Activated T-cell treated with anti-CD3 and anti-CD28 coated beads, Interleukin-2, amount 50 U/mL, for 24 hours (primary cell): ENCODE results near the gene ELMO1.

ENCODE experiments used
- DNase-seq: peaks from one replicate; pipeline ENCODE4 v3.0.0-alpha.2; 2020
- H3K27ac Mint-ChIP-seq: 2 replicates; pipeline ENCODE4 v1.8.0; 2020; ENCODE audit warnings: mild to moderate bottlenecking, mixed read lengths
- H3K27me3 Mint-ChIP-seq: 2 replicates; pipeline ENCODE4 v1.8.0; 2020; ENCODE audit warnings: mixed read lengths
- H3K36me3 Mint-ChIP-seq: 2 replicates; pipeline ENCODE4 v1.8.0; 2020; ENCODE audit warnings: low read depth, mixed read lengths
- H3K4me1 Mint-ChIP-seq: 2 replicates; pipeline ENCODE4 v1.8.0; 2020; ENCODE audit warnings: low read depth, mixed read lengths
- H3K4me3 Mint-ChIP-seq: 2 replicates; pipeline ENCODE4 v1.8.0; 2020; ENCODE audit warnings: mild to moderate bottlenecking, moderate library complexity, mixed read lengths
- H3K9me3 Mint-ChIP-seq: 2 replicates; pipeline ENCODE4 v1.8.0; 2020; ENCODE audit warnings: mixed read lengths

ELMO1 gene

GRCh38 chr7:36887233-36887632 is 561.4 kb downstream of the ELMO1 start:
- Mint-ChIP-seq H3K4me1 (peaks cover 2% of the 10 kb centered on the region), H3K36me3 (peaks cover 97% of the 10 kb centered on the region), H3K9me3 (no peaks in the 10 kb centered on the region), H3K27me3 (no peaks in the 10 kb centered on the region), H3K27ac (no peak overlapping the region), H3K4me3 (no peak overlapping the region)
- DNase-seq, result no peak

- DNase-seq, result no peak
- no peak overlapping the region for H3K4me3 Mint-ChIP-seq
- no peak overlapping the region for H3K27ac Mint-ChIP-seq
- H3K9me3 Mint-ChIP-seq, result no peaks in the 10 kb centered on the region
- H3K27me3 Mint-ChIP-seq, result no peaks in the 10 kb centered on the region
- H3K4me1 Mint-ChIP-seq, result peaks cover 2% of the 10 kb centered on the region
- peaks cover 97% of the 10 kb centered on the region for H3K36me3 Mint-ChIP-seq
These were observed 563.8 kb downstream of the ELMO1 start for GRCh38 chr7:36884910-36885309.

DNA sequence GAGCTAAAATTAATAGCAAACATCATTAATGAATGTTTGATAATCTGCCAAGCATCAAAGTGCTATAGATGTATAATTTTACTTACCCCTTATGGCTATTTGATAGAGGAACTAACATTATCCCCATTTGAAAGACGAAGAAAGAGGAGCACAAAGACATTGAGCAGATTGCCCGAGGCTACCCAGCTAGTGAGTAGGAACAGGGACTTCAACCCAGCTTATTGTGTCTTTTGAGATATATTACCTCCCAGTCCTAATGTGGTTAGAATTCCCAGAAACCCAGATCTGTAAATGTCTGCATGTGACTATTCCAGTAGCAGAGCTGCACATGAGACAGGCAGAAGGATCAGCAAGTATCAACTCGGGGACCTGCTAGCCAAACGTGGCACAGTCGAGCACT is 564.3 kb downstream of the ELMO1 start:
- DNase-seq, result no peak
- H3K4me1 Mint-ChIP-seq, result peaks cover 2% of the 10 kb centered on the region

DNA sequence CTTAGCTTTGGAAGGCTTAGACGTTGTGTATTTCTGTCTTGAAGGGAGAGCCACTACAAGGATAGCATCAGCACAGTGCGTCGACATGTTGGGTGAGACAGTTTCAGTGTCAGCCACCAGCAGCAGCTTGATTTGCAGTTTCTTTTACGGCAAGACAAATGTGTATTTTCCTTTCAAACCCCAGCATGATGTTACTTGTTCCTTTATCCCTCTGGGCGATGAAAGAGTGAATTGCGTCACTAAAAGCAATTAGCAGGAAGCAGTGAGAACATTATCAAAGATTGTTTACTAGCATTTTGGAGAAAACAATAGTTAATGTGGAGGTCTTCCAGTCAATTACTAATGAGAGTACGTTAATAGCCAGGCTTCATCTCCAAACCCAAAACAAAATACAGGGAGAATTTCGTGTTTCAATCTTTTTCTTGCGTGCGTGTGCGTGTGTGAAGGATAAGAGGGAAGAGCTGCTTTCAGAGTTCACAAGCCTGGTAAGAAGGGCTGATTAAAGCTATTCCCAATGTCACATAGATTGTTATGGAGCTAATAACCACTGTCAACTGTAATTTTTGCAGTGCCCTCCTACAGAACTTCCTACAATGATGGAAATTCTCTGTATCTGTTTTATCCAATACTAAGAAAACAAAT is 567.3 kb downstream of the ELMO1 start:
- H3K9me3 Mint-ChIP-seq, result no peaks in the 10 kb centered on the region
- H3K4me3 Mint-ChIP-seq, result no peak overlapping the region
- peaks cover 99% of the 10 kb centered on the region for H3K36me3 Mint-ChIP-seq
- peaks cover 9% of the 10 kb centered on the region for H3K4me1 Mint-ChIP-seq
- no peaks in the 10 kb centered on the region for H3K27me3 Mint-ChIP-seq
- no peak for DNase-seq
- H3K27ac Mint-ChIP-seq, result no peak overlapping the region

More for the DNA sequence above, 564.3 kb downstream of the ELMO1 start:
- Mint-ChIP-seq H3K27ac (no peak overlapping the region), H3K9me3 (no peaks in the 10 kb centered on the region), H3K27me3 (no peaks in the 10 kb centered on the region), H3K36me3 (peaks cover 97% of the 10 kb centered on the region), H3K4me3 (no peak overlapping the region)

DNA sequence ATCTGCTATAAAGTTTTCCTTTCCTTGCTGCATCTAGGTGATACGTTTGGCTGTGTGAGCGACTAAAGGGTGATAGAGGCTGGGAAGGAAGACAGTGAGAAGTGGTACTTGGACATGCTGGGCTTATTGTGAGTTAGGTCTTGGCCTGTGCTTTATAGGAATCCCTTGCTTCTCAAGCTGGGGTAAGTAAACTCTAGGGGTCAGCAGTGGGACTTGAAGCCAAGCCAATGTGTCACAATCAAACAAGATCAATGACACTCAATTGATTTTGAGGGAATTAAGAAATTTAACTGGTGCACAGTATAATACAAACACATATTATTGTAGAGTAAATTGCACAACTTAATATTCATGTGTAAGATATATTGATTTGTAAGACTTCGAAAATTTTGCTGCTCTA is 568.6 kb downstream of the ELMO1 start:
- Mint-ChIP-seq H3K9me3 (no peaks in the 10 kb centered on the region), H3K4me3 (no peak overlapping the region), H3K27ac (no peak overlapping the region), H3K4me1 (peaks cover 9% of the 10 kb centered on the region), H3K27me3 (no peaks in the 10 kb centered on the region), H3K36me3 (peaks cover 97% of the 10 kb centered on the region)
- no peak for DNase-seq

DNA sequence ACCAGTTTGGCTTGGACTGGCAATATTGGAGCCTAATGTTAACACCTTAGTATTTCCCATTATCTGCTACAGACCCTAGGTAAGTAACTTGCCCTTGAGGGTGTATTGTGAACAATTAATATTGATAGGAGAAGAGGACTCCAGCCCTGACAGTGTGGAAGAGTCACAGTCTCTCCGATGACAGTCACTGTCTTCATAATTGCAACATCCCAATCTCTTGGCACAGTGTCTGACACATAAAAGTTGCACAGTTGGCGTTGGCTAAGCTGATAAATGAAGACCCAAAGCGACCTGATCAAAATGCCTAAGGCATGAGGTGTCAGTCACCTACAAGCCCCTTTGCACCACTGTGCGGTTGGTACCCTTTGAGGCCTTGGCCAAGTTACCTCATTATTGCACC is 569.6 kb downstream of the ELMO1 start:
- Mint-ChIP-seq H3K4me3 (no peak overlapping the region), H3K27ac (no peak overlapping the region), H3K36me3 (peaks cover 97% of the 10 kb centered on the region), H3K4me1 (peaks cover 10% of the 10 kb centered on the region), H3K9me3 (no peaks in the 10 kb centered on the region), H3K27me3 (no peaks in the 10 kb centered on the region)
- DNase-seq, result no peak

- Mint-ChIP-seq H3K27me3 (no peaks in the 10 kb centered on the region), H3K9me3 (no peaks in the 10 kb centered on the region), H3K4me1 (peaks cover 9% of the 10 kb centered on the region), H3K27ac (peak overlapping the region; percentile 51), H3K4me3 (no peak overlapping the region), H3K36me3 (peaks cover 97% of the 10 kb centered on the region)
- no peak for DNase-seq
These were observed 570.4 kb downstream of the ELMO1 start for GRCh38 chr7:36878288-36878687.

- DNase-seq, result no peak
- H3K4me3 Mint-ChIP-seq, result no peak overlapping the region
- no peaks in the 10 kb centered on the region for H3K9me3 Mint-ChIP-seq
- no peak overlapping the region for H3K27ac Mint-ChIP-seq
- peaks cover 21% of the 10 kb centered on the region for H3K4me1 Mint-ChIP-seq
- H3K27me3 Mint-ChIP-seq, result no peaks in the 10 kb centered on the region
- H3K36me3 Mint-ChIP-seq, result peaks cover 98% of the 10 kb centered on the region
These were observed 572.9 kb downstream of the ELMO1 start for GRCh38 chr7:36875794-36876193.

GRCh38 chr7:36874041-36874440 is 574.6 kb downstream of the ELMO1 start:
- Mint-ChIP-seq H3K27ac (peak overlapping the region; percentile 20), H3K4me1 (peaks cover 21% of the 10 kb centered on the region), H3K36me3 (peaks cover 98% of the 10 kb centered on the region)

GRCh38 chr7:36871863-36872262 is 576.8 kb downstream of the ELMO1 start:
- Mint-ChIP-seq H3K4me1 (peaks cover 19% of the 10 kb centered on the region), H3K27ac (peak overlapping the region; percentile 20), H3K4me3 (no peak overlapping the region), H3K36me3 (peaks cover 97% of the 10 kb centered on the region), H3K9me3 (no peaks in the 10 kb centered on the region), H3K27me3 (no peaks in the 10 kb centered on the region)
- DNase-seq, result no peak

More at GRCh38 chr7:36874041-36874440, 574.6 kb downstream of the ELMO1 start:
- Mint-ChIP-seq H3K27me3 (no peaks in the 10 kb centered on the region), H3K4me3 (no peak overlapping the region), H3K9me3 (no peaks in the 10 kb centered on the region)
- no peak for DNase-seq

DNA sequence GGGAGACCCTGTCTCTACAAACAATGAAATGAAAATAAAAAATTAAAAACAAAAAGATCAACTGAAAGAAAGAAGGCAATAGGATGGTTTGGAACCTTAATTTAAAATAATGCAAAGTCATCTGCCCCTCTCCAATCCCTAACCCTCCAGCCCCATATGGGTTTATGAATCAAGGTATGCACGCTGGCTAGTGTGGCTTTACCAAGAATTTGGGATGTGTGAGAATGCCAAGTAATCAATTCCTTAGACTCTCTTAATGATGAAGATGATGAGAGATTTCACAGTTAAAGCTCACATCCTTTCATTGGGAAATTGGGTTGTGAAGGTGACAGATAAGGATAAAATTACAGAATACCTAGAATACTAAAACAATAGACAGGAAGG is 577.3 kb downstream of the ELMO1 start:
- H3K27me3 Mint-ChIP-seq, result no peaks in the 10 kb centered on the region
- no peak for DNase-seq
- H3K36me3 Mint-ChIP-seq, result peaks cover 97% of the 10 kb centered on the region
- peak overlapping the region; percentile 63 for H3K27ac Mint-ChIP-seq
- H3K9me3 Mint-ChIP-seq, result no peaks in the 10 kb centered on the region
- H3K4me1 Mint-ChIP-seq, result peaks cover 20% of the 10 kb centered on the region
- no peak overlapping the region for H3K4me3 Mint-ChIP-seq

DNA sequence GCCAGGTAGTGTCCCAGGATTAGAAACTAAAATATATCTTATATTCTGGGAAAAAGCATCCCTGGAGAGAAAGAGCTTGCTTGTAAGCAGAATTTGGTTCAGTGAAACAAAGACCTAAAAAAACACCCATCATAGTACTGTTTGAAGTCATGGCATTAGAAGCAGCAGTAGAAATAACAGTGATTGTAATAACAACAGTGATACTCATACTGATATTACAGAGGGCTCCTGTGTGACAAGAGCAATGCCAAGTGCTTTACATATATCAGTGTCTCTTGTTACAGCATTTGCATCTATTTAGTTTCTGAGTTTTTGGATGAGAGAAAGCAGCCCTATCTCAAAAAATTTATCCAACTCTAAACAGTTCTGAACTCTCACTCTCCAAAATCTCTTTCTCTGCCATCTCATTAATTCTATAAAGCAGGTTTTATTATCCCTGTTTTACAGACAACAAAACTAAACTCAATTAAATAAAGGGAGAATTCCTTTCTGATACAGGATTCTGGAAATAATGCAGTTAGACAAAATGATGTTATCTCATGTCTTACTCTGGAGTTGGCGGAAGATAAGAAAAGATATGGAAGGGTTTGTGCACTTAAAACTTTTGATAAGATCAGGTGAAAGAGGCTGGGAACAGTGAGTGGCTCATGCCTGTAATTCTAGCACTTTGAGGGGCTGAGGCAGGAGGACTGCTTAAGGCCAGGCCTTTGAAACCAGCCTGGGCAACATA is 577.9 kb downstream of the ELMO1 start:
- DNase-seq, result no peak
- Mint-ChIP-seq H3K4me3 (no peak overlapping the region), H3K4me1 (peaks cover 23% of the 10 kb centered on the region), H3K27me3 (no peaks in the 10 kb centered on the region), H3K36me3 (peaks cover 99% of the 10 kb centered on the region), H3K27ac (peak overlapping the region; percentile 63), H3K9me3 (no peaks in the 10 kb centered on the region)

DNA sequence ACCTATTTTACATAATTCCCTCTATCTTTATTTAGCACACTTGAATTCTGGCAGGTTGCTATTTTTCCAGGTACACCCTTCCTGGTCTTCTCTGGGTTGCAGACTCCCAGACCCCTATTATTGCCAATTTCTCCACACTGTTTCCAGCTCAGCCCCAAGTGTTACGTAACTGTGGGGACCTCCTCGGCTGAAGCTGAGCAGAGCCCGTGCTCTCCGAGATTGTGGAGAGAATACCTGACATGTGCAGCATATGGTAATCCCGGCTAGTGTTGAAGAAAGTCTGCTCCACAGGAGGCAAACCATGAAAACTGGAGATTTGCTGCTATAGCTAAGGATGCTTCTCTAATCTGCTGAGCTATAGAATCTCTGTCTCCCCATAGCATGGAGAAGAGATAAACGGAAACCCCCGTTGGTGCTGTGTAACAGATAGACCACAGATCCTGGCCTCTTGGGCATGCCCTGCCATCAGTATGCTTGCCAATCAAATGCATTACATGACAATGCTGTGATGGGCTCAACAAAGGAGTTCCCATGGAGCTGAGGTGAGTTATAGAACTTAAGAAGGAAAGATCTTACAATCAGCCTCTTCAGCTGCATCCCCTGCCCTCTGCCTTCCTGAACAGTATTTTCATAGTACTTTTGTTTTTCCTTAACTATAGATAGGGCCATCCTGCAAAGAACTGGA is 579.8 kb downstream of the ELMO1 start:
- no peak overlapping the region for H3K4me3 Mint-ChIP-seq
- no peaks in the 10 kb centered on the region for H3K27me3 Mint-ChIP-seq
- no peak for DNase-seq
- H3K36me3 Mint-ChIP-seq, result peaks cover 99% of the 10 kb centered on the region
- H3K27ac Mint-ChIP-seq, result no peak overlapping the region
- peaks cover 38% of the 10 kb centered on the region for H3K4me1 Mint-ChIP-seq
- no peaks in the 10 kb centered on the region for H3K9me3 Mint-ChIP-seq

- Mint-ChIP-seq H3K27ac (peak overlapping the region; percentile 22), H3K36me3 (peaks cover 98% of the 10 kb centered on the region), H3K4me1 (peaks cover 31% of the 10 kb centered on the region), H3K27me3 (no peaks in the 10 kb centered on the region), H3K4me3 (no peak overlapping the region), H3K9me3 (no peaks in the 10 kb centered on the region)
- DNase-seq, result no peak
These were observed 583.6 kb downstream of the ELMO1 start for GRCh38 chr7:36865019-36865418.
